AG09309 (cell line): Measurements from ENCODE around the gene ARL15.

Source experiments
- DNase-seq: peaks from one replicate; pipeline ENCODE4 v3.0.0-alpha.2; 2010; ENCODE audit warnings: low read depth
- H3K4me3 ChIP-seq: 2 replicates; pipeline ENCODE4 v1.5.1; 2011; ENCODE audit warnings: mild to moderate bottlenecking, low read depth, low read length, moderate library complexity; ENCODE audit not compliant: control insufficient read depth
- TF ChIP-seq, protein P1 (sequence below): IDR thresholded peaks from 2 replicates; pipeline ENCODE4 v1.5.1; 2011; ENCODE audit warnings: mild to moderate bottlenecking, low read depth, low read length, inconsistent platforms; ENCODE audit not compliant: insufficient read depth, control insufficient read depth; ENCODE audit errors: missing control alignments

The ARL15 gene

DNA sequence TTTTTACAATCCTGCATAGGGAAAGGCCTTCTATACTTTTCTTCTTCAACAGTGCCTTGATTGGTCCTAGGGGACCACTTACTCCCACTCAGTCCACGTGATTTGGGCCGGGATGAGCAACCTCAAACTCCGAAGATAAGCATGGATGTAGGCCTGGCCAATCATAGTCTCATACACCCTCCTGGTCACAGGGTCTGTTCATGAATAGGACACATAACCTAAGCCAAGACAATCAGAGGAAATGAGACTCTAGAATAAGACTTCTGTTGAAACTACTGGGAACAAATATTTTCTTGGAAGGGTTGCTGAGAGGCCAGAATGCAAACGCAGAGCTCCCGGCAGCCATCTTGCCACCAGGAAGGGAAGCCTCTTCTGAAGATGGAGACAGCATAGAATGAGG lies 68.1 kb downstream of the ARL15 start:
- no peak for DNase-seq
- H3K4me3 ChIP-seq = no peak overlapping the region
- TF ChIP-seq, protein P1, sequence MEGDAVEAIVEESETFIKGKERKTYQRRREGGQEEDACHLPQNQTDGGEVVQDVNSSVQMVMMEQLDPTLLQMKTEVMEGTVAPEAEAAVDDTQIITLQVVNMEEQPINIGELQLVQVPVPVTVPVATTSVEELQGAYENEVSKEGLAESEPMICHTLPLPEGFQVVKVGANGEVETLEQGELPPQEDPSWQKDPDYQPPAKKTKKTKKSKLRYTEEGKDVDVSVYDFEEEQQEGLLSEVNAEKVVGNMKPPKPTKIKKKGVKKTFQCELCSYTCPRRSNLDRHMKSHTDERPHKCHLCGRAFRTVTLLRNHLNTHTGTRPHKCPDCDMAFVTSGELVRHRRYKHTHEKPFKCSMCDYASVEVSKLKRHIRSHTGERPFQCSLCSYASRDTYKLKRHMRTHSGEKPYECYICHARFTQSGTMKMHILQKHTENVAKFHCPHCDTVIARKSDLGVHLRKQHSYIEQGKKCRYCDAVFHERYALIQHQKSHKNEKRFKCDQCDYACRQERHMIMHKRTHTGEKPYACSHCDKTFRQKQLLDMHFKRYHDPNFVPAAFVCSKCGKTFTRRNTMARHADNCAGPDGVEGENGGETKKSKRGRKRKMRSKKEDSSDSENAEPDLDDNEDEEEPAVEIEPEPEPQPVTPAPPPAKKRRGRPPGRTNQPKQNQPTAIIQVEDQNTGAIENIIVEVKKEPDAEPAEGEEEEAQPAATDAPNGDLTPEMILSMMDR = no peak

DNA sequence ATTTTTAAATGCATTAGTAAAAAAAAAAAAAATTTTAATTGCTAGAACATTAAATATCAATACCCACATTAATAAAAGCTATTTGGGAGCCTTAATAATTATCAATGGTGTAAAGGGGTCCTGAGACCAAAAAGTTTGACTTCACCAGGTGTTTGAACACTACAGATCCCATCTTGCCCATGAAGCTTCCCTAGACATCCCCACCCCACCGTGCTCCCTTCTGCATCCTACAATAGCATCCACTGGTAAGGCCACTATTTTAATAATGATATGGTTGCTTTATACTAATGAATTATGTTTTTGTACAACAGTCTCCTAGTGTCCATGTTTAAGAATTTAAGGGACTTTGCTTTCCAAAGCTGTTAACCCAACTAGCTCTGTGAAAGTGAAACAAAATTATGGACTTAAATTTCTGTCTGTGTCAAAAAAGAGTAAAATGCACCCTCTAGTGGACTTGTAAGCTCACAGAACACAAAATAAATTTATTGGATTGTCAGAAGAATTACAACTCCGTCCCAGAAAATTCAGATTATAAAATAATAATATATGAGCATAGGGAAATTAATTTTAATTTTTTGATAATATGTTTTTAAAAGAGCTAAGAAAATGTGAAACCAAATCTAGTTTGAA lies 76.0 kb downstream of the ARL15 start:
- no peak overlapping the region for H3K4me3 ChIP-seq
- TF ChIP-seq, protein P1 = peak; percentile 44
- DNase-seq = no peak

DNA sequence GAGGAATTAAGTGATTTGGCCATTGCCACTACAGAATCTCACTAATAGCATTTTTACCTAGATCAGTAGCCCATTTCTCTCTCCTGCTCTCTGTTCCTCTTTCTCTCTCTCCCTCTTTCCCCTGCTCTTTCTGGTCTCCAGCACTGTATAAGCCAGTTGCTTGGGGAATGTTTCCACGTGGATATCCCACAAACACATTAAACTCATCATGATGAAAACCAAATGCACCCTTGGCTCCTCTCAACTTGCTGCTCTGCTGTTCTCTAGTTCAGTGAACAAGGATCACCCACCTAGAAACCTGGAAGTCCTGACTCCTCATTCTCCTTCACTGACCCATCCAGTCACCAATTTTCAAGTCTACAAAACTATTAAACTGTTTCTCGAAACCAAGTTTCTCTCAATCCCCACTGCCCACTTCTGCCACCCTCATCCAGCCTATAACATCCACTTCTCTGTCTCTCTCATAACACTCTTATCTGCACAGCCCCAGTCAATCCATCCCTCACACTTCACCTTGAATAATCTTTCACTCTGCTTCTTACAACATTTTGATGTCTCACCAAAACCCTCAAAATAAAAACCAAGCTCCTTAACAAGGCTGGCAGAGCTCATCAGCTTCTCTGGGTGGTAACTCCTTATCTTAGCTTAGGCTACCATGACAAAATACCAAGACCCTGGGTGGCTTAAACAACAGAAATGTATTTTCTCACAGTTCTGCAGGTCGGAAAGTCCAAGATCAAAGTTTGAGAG lies 79.3 kb downstream of the ARL15 start:
- TF ChIP-seq, protein P1 = no peak
- no peak overlapping the region for H3K4me3 ChIP-seq

DNA sequence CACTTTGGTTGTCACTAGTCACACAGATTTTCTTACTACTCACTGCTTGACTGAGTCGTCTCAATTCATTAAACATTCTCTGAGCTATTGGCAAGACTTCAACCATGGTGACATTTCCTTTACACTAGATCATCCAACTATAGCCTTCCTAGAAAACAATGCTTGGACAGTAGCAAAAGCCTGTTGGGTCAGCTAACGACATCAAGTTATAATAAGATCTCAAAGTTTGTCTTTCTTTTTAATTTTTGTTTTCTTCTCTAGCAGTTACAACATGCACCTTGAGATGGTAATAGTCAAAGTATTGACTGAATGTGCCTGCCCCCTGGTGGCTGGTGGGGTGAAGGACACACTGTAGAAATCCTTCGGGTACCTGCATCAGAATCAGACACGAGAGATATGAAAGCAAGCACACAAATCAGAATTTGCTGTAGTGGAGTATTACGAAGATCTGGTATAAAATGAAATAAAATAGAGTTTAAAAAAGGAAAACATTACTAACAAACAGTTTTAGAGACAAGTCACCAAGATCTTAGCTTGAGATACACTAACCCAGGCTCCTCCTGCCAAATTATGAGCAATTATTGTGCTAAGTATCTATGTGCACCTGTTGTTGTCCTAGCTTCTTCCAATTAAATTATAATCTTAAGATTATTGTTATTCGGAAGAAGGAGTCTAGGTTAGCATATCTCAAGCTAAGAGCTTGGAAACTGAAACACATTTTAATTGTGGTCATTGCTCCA lies 81.2 kb downstream of the ARL15 start:
- TF ChIP-seq, protein P1 = peak; percentile 88
- no peak for DNase-seq

More for the DNA sequence above, 79.3 kb downstream of the ARL15 start:
- DNase-seq = no peak

DNA sequence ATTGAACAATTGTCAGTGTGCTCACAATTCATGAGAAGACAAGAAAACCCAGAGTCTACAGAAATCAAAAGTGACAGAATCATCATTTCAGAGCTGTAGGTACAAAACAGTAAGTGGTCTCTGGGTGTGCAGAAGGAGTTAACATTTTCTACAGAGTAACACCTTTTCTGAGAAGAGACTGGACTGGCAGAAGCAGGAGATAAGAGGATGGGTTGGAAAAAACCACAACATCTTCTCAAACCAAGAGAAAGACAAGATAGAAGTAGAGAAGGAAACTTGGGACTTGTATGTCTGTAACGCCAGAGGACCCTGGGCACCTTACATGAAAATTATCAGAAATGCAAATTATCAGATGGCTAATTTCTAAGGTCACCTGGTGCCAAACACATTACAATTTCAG lies 82.6 kb downstream of the ARL15 start:
- H3K4me3 ChIP-seq = no peak overlapping the region
- DNase-seq = no peak
- TF ChIP-seq, protein P1 = no peak

More for the DNA sequence above, 81.2 kb downstream of the ARL15 start:
- no peak overlapping the region for H3K4me3 ChIP-seq

DNA sequence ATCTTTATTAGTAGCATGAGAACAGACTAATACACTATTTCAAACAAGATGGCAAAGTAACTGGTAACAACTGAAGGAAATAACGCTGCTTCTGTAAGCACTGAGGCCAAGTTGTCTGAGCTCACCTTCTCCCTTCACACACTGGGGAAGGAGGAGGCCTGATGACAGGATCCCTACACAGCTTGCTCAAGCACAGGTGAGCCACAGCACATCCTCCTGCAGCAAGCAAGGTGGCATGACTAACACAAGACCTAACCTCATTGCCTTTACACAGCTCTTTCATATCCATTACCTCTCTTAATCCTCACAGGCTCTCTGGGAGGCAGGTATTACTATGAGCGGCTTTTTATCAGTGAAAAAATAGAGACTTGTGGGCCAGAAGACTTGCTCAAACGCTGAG lies 83.3 kb downstream of the ARL15 start:
- TF ChIP-seq, protein P1 = no peak
- H3K4me3 ChIP-seq = no peak overlapping the region
- no peak for DNase-seq
